H1 (cell line): ENCODE measurements around the gene SBK2. TPM values are rescaled to one million over a fixed set of nuclear protein-coding genes. Genes with fewer than 3 reads are reported as not detected.

Source experiments
- FOSL1 ChIP-seq: IDR thresholded peaks from 2 replicates; pipeline ENCODE4 v1.6.1; 2011; ENCODE audit warnings: mild to moderate bottlenecking, low read depth, low read length, moderate library complexity; ENCODE audit not compliant: insufficient read depth
- JUN ChIP-seq: IDR thresholded peaks from 2 replicates; pipeline ENCODE4 v1.6.1; 2011; ENCODE audit warnings: low read depth, mild to moderate bottlenecking, improper control_type of control experiment, low read length
- KDM4A ChIP-seq: IDR thresholded peaks from one replicate; pipeline ENCODE4 v1.7.1; 2012; ENCODE audit warnings: low read depth, mild to moderate bottlenecking, moderate library complexity, low read length, inconsistent platforms; ENCODE audit not compliant: severe bottlenecking
- NRF1 ChIP-seq: IDR thresholded peaks from 2 replicates; pipeline ENCODE4 v1.6.1; 2011; ENCODE audit warnings: mild to moderate bottlenecking, low read depth, low read length, improper control_type of control experiment
- PHF8 ChIP-seq: fragments of 200-600 bp; sonication (generic); conservative IDR thresholded peaks from 2 replicates; pipeline ENCODE4 v1.7.1; 2012; ENCODE audit warnings: low read depth, mild to moderate bottlenecking, inconsistent platforms, low read length, moderate library complexity
- RAD21 ChIP-seq, 2 experiments: IDR thresholded peaks in 1 of 2; conservative IDR thresholded peaks in 1 of 2; 2 replicates each; pipeline ENCODE4 v1.6.1; 2011; ENCODE audit warnings: low read depth in 2 of 2, low read length in 2 of 2, improper control_type of control experiment in 1 of 2, inconsistent platforms in 1 of 2, mild to moderate bottlenecking in 1 of 2, moderate library complexity in 1 of 2
- SIN3A ChIP-seq, 2 experiments: IDR thresholded peaks in 1 of 2; conservative IDR thresholded peaks in 1 of 2; 2 replicates each; pipeline ENCODE4 v1.6.1; 2011 to 2012; ENCODE audit warnings: low read length in 2 of 2, improper control_type of control experiment in 1 of 2, low read depth in 1 of 2, mild to moderate bottlenecking in 1 of 2
- SP4 ChIP-seq: IDR thresholded peaks from 2 replicates; pipeline ENCODE4 v1.6.1; 2012; ENCODE audit warnings: low read length, inconsistent platforms
- polyA plus RNA-seq, 7 experiments: library from polyadenylated mRNA; depleted of rRNA in 3 of 7; stranded (reverse) in 5 of 7; unstranded in 2 of 7; fragments of >200 nt in 5 of 7; fragments of 200-250 nt in 2 of 7; gene quantifications; 1 replicate in 5 of 7; 2 replicates in 1 of 7; 4 replicates in 1 of 7; pipeline versions ENCODE4 v1.2.1 to v1.2.3, GENCODE V29; 2011 to 2013; ENCODE audit warnings: missing spikeins in 2 of 7, mixed read lengths in 2 of 7
- total RNA-seq: library from RNA; stranded (reverse); fragmentation: NEBNext Ultra II Directional; extraction: Animal tissue kit (Norgen Biotek cat#: 25700); gene quantifications from 2 replicates; pipeline ENCODE4 v1.2.1, GENCODE V29; 2021

SBK2 gene
- total and polyA plus RNA-seq, 2 of the 8 experiments (the other 6 are each of a cell fraction or from before 2014, with no cell fraction given) = 3.2 to 4.1 TPM

- TF ChIP-seq JUN (no peak), SIN3A (conservative IDR thresholded peaks at IDR 0.05 in 1 of 2, IDR thresholded peaks at IDR 0.05 in 1 of 2; ENCODE audit: low read depth in 1 of 2, low read length in 2 of 2) (no peak; a peak in 1 of 4 replicates), NRF1 (no peak), KDM4A (peak; percentile 54), FOSL1 (no peak), SP4 (no peak), RAD21 (IDR thresholded peaks at IDR 0.05 in 1 of 2, conservative IDR thresholded peaks at IDR 0.05 in 1 of 2; ENCODE audit: low read depth in 2 of 2, low read length in 2 of 2) (no peak), PHF8 (peak; percentile 40; the same call in 1 of the 2 replicates)
These were observed 12.8 kb upstream of the SBK2 start (continued) for GRCh38 chr19:55549500-55550320.
